Measurements from ENCODE around the gene SLC30A2.

Gene SLC30A2

GRCh38 chr1:26046246-26047095 is 553 bp upstream of the SLC30A2 start:
- no peak for DNase-seq
- Histone ChIP-seq H3K4me3 (ENCODE audit: low read depth, low read length) (no peak overlapping the region), H3K36me3 (no peaks in the 10 kb centered on the region), H3K9me3 (ENCODE audit: severe bottlenecking) (no peaks in the 10 kb centered on the region), H3K27ac (no peak overlapping the region), H3K27me3 (ENCODE audit: insufficient read depth, low read depth, severe bottlenecking) (no peaks in the 10 kb centered on the region)
- TF ChIP-seq, protein P1, sequence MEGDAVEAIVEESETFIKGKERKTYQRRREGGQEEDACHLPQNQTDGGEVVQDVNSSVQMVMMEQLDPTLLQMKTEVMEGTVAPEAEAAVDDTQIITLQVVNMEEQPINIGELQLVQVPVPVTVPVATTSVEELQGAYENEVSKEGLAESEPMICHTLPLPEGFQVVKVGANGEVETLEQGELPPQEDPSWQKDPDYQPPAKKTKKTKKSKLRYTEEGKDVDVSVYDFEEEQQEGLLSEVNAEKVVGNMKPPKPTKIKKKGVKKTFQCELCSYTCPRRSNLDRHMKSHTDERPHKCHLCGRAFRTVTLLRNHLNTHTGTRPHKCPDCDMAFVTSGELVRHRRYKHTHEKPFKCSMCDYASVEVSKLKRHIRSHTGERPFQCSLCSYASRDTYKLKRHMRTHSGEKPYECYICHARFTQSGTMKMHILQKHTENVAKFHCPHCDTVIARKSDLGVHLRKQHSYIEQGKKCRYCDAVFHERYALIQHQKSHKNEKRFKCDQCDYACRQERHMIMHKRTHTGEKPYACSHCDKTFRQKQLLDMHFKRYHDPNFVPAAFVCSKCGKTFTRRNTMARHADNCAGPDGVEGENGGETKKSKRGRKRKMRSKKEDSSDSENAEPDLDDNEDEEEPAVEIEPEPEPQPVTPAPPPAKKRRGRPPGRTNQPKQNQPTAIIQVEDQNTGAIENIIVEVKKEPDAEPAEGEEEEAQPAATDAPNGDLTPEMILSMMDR (IDR thresholded peaks at IDR 0.05; ENCODE audit: low read depth, low read length): no peak

GRCh38 chr1:26044971-26045721 is 772 bp downstream of the SLC30A2 start:
- H3K27ac ChIP-seq: no peak overlapping the region
- H3K9me3 ChIP-seq (ENCODE audit: severe bottlenecking): no peaks in the 10 kb centered on the region
- H3K27me3 ChIP-seq (ENCODE audit: insufficient read depth, low read depth, severe bottlenecking): no peaks in the 10 kb centered on the region
- DNase-seq: no peak
- H3K4me3 ChIP-seq (ENCODE audit: low read depth, low read length): no peak overlapping the region
- H3K36me3 ChIP-seq: no peaks in the 10 kb centered on the region
- TF ChIP-seq, protein P1 (IDR thresholded peaks at IDR 0.05; ENCODE audit: low read depth, low read length): no peak

GRCh38 chr1:26044414-26044813 is 1.5 kb downstream of the SLC30A2 start:
- H3K9me3 ChIP-seq (ENCODE audit: severe bottlenecking): no peaks in the 10 kb centered on the region
- no peaks in the 10 kb centered on the region for H3K36me3 ChIP-seq
- H3K4me3 ChIP-seq (ENCODE audit: low read depth, low read length): no peak overlapping the region
- no peak for DNase-seq
- TF ChIP-seq, protein P1 (IDR thresholded peaks at IDR 0.05; ENCODE audit: low read depth, low read length): no peak
- no peaks in the 10 kb centered on the region for H3K27me3 ChIP-seq (ENCODE audit: insufficient read depth, low read depth, severe bottlenecking)
- H3K27ac ChIP-seq: no peak overlapping the region

GRCh38 chr1:26043765-26044164 is 2.2 kb downstream of the SLC30A2 start:
- Histone ChIP-seq H3K9me3 (ENCODE audit: severe bottlenecking) (no peaks in the 10 kb centered on the region), H3K36me3 (no peaks in the 10 kb centered on the region), H3K4me3 (ENCODE audit: low read depth, low read length) (no peak overlapping the region), H3K27ac (no peak overlapping the region), H3K27me3 (ENCODE audit: insufficient read depth, low read depth, severe bottlenecking) (no peaks in the 10 kb centered on the region)
- TF ChIP-seq, protein P1 (IDR thresholded peaks at IDR 0.05; ENCODE audit: low read depth, low read length): no peak
- peak; percentile 39 for DNase-seq

- no peak for DNase-seq
- H3K27me3 ChIP-seq (ENCODE audit: insufficient read depth, low read depth, severe bottlenecking): no peaks in the 10 kb centered on the region
- H3K27ac ChIP-seq: no peak overlapping the region
- no peak overlapping the region for H3K4me3 ChIP-seq (ENCODE audit: low read depth, low read length)
- TF ChIP-seq, protein P1 (IDR thresholded peaks at IDR 0.05; ENCODE audit: low read depth, low read length): no peak
- no peaks in the 10 kb centered on the region for H3K36me3 ChIP-seq
- H3K9me3 ChIP-seq (ENCODE audit: severe bottlenecking): no peaks in the 10 kb centered on the region
These were observed 3.9 kb downstream of the SLC30A2 start for GRCh38 chr1:26041978-26042377.

Data from WERI-Rb-1 (cell line).